ENCODE data around the gene TMEM87B. TPM values are rescaled to one million over a fixed set of nuclear protein-coding genes. Genes with fewer than 3 reads are reported as not detected.

Gene TMEM87B, protein sequence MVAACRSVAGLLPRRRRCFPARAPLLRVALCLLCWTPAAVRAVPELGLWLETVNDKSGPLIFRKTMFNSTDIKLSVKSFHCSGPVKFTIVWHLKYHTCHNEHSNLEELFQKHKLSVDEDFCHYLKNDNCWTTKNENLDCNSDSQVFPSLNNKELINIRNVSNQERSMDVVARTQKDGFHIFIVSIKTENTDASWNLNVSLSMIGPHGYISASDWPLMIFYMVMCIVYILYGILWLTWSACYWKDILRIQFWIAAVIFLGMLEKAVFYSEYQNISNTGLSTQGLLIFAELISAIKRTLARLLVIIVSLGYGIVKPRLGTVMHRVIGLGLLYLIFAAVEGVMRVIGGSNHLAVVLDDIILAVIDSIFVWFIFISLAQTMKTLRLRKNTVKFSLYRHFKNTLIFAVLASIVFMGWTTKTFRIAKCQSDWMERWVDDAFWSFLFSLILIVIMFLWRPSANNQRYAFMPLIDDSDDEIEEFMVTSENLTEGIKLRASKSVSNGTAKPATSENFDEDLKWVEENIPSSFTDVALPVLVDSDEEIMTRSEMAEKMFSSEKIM
- 10 to 100 TPM; 32.2 to 36.8 TPM for total RNA-seq
- polyA plus RNA-seq (ENCODE audit: insufficient read length in 6 of 6): 10 to 100 TPM; 24.6 to 31.2 (median 27.3) TPM
- long read RNA-seq, donor 1, full-length matches to known transcripts: 1 of 1 reads
- long read RNA-seq, donor 1, partial matches to known transcripts: 0 of 1 reads
- long read RNA-seq, donor 1, other reads (novel, unspliced or antisense): 0 of 1 reads
- long read RNA-seq, donor 2, partial matches to known transcripts: 0 of 7 reads
- long read RNA-seq, donor 2, other reads (novel, unspliced or antisense): 5 of 7 reads
- long read RNA-seq, donor 3, full-length matches to known transcripts: 2 of 2 reads
- long read RNA-seq, donor 3, partial matches to known transcripts: 0 of 2 reads
- long read RNA-seq, donor 3, other reads (novel, unspliced or antisense): 0 of 2 reads
- long read RNA-seq, donor 4, full-length matches to known transcripts: 3 of 10 reads
- long read RNA-seq, donor 4, partial matches to known transcripts: 3 of 10 reads
- long read RNA-seq, donor 4, other reads (novel, unspliced or antisense): 4 of 10 reads
- long read RNA-seq, donor 5, full-length matches to known transcripts: 3 of 3 reads
- long read RNA-seq, donor 5, partial matches to known transcripts: 0 of 3 reads
- long read RNA-seq, donor 5, other reads (novel, unspliced or antisense): 0 of 3 reads
- long read RNA-seq, donor 6: 0 reads
- long read RNA-seq, donor 7, partial matches to known transcripts: 0 of 1 reads
- long read RNA-seq, donor 7, other reads (novel, unspliced or antisense): 0 of 1 reads
- long read RNA-seq, donor 8: 0 reads
- long read RNA-seq, donor 9: 0 reads
- long read RNA-seq, donor 10, partial matches to known transcripts: 0 of 5 reads
- long read RNA-seq, donor 10, other reads (novel, unspliced or antisense): 5 of 5 reads
- long read RNA-seq, donor 11, partial matches to known transcripts: 0 of 1 reads
- long read RNA-seq, donor 11, other reads (novel, unspliced or antisense): 0 of 1 reads
- long read RNA-seq, donor 12, full-length matches to known transcripts: 3 of 3 reads
- long read RNA-seq, donor 12, partial matches to known transcripts: 0 of 3 reads
- long read RNA-seq, donor 12, other reads (novel, unspliced or antisense): 0 of 3 reads

DNA sequence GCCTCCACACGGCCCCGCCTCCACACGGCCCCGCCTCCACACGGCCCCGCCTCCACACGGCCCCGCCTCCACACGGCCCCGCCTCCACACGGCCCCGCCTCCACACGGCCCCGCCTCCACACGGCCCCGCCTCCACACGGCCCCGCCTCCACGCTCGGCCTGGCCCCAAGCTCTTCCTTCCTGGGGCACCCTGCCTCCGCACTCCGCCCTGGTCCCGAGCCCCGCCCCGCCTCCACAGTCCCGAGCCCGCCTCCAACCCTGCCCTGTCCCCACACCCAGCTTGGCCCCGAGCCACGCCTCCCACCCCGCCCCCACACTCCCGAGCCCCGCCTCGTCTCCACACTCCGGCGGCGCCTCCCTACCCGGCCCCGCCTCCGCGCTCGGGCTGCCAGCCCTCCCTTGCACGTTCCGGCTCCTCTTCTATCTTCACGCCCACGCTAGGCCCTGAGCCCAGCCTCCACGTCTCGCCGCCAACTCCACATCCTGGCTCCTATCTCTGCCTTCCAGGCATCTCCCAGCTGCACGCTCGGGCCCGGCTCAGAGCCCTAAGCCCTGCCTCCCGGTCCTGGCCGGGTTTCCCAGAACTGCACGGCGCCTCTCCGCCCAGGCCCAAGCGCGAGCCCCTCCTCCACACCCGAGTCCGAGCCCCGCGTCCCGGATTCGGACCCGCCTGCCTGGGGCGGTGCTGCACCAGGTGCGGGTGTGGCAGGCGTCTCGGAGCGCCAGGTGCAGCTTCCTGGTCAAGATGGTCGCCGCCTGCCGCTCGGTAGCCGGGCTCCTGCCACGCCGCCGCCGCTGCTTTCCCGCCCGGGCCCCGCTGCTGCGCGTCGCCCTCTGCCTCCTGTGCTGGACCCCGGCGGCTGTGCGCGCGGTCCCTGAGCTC is at the start of gene TMEM87B:
TSS of gene TMEM87B (plus strand) at position 423 of the 883 bp plus-strand sequence. CDS start at position 746, 323 bp downstream.
- Histone ChIP-seq H3K4me3 (peak within 1 kb of the TSS; percentile 96 to 97), H3K27ac (peak within 1 kb of the TSS; percentile 99), H3K4me1 (peaks cover 8 to 43% of the 10 kb centered on the region in 2 donors), H3K36me3 (peaks cover 0 to 6% of the 10 kb centered on the region in 2 donors), H3K27me3 (no peaks in the 10 kb centered on the region), H3K9me3 (no peaks in the 10 kb centered on the region)
- ATAC-seq: peak; percentile 79
- peak; percentile 97 to 100 (median 100) for DNase-seq
- intact Hi-C loops (cut with DNase I): no loop called here
- TF ChIP-seq, protein P1, sequence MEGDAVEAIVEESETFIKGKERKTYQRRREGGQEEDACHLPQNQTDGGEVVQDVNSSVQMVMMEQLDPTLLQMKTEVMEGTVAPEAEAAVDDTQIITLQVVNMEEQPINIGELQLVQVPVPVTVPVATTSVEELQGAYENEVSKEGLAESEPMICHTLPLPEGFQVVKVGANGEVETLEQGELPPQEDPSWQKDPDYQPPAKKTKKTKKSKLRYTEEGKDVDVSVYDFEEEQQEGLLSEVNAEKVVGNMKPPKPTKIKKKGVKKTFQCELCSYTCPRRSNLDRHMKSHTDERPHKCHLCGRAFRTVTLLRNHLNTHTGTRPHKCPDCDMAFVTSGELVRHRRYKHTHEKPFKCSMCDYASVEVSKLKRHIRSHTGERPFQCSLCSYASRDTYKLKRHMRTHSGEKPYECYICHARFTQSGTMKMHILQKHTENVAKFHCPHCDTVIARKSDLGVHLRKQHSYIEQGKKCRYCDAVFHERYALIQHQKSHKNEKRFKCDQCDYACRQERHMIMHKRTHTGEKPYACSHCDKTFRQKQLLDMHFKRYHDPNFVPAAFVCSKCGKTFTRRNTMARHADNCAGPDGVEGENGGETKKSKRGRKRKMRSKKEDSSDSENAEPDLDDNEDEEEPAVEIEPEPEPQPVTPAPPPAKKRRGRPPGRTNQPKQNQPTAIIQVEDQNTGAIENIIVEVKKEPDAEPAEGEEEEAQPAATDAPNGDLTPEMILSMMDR (IDR thresholded peaks at IDR 0.05): no peak

DNA sequence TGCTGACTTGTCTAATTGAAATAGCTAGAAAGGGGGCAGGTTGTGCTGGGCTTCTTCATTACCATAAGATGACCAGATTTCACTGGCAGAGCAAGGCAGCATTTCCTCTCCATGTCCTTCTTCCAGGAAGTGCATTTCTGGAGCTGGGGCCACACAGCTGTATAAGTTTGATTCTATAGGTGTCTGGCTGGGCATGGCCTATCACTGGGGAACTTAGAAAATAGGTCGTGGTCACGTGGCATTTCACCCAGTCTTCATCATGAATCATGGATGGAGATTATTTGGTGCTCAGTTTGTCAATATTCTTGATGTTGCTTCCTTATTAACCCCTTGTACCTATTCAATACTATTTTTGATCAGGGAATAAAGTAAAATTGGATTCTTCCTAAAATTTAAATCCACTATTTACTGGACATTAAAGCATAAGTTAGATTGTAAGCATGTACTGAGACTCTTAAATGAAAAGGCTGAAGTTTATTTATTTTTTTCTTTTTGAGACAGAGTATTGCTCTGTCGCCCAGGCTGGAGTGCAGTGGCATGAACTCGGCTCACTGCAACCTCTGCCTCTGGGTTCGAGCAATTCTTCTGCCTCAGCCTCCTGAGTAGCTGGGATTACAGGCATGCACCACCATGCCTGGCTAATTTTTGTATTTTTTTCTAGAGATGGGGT is 49.5 kb upstream of the TMEM87B start:
- TF ChIP-seq, protein P1 (IDR thresholded peaks at IDR 0.05): no peak
- ATAC-seq (no peak), DNase-seq (no peak)
- H3K4me1 ChIP-seq: peaks cover 0 to 74% of the 10 kb centered on the region in 2 donors
- H3K27ac ChIP-seq: peak overlapping the region in 1 of 2 donors; percentile 88
- no peaks in the 10 kb centered on the region for H3K9me3 ChIP-seq
- intact Hi-C loops (cut with DNase I): no loop called here
- H3K36me3 ChIP-seq: peaks cover 0 to 44% of the 10 kb centered on the region in 2 donors
- no peak overlapping the region for H3K4me3 ChIP-seq
- no peaks in the 10 kb centered on the region for H3K27me3 ChIP-seq

DNA sequence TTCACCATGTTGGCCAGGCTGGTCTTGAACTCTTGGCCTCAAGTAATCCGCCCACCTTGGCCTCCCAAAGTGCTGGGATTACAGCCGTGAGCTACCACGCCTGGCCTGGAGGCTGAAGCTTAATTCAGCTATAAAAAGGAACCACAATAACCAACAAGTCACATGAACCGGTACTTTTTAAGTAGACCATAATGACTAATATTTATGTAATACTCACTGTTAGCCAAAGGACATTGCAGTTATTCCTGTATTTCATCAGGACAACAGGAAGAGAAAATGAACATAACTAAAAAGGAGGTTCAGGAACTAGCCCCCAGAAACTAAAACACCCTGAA is 49.0 kb upstream of the TMEM87B start:
- DNase-seq: no peak
- peak overlapping the region in 1 of 2 donors; percentile 88 for H3K27ac ChIP-seq
- no peaks in the 10 kb centered on the region for H3K27me3 ChIP-seq
- ATAC-seq: peak; percentile 41
- TF ChIP-seq, protein P1 (IDR thresholded peaks at IDR 0.05): no peak
- peaks cover 0 to 49% of the 10 kb centered on the region in 2 donors for H3K36me3 ChIP-seq
- H3K9me3 ChIP-seq: no peaks in the 10 kb centered on the region
- H3K4me3 ChIP-seq: no peak overlapping the region
- peaks cover 0 to 74% of the 10 kb centered on the region in 2 donors for H3K4me1 ChIP-seq
- intact Hi-C loops (cut with DNase I): no loop called here

All from left lung (tissue), 14 donors.